HG03159 (cell line): ENCODE data around the gene RNF169.
A peak's percentile ranks its signal among the peaks of the same experiment; 100 is the strongest.

Source experiments
- ATAC-seq: cut with Tn5 transposase; IDR thresholded peaks from one replicate; pipeline ENCODE4 v1.9.1; 2021; ENCODE audit warnings: mild to moderate bottlenecking, moderate library complexity; ENCODE audit not compliant: unreplicated experiment

RNF169 gene, protein sequence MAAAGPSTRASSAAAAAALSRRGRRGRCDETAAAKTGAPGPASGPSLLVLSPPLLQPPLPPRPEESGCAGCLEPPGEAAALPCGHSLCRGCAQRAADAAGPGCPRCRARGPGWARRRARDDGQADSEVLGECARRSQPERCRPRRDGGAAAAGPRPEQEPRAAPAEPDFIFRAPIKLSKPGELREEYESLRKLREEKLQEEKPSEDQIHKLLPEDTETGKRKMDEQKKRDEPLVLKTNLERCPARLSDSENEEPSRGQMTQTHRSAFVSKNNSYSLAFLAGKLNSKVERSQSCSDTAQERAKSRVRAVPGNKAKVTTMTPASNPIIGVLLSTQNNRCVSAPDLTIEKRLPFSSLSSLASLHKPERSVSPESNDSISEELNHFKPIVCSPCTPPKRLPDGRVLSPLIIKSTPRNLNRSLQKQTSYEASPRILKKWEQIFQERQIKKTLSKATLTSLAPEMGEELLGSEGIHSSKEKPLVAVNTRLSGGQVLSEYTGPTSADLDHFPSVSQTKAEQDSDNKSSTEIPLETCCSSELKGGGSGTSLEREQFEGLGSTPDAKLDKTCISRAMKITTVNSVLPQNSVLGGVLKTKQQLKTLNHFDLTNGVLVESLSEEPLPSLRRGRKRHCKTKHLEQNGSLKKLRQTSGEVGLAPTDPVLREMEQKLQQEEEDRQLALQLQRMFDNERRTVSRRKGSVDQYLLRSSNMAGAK

DNA sequence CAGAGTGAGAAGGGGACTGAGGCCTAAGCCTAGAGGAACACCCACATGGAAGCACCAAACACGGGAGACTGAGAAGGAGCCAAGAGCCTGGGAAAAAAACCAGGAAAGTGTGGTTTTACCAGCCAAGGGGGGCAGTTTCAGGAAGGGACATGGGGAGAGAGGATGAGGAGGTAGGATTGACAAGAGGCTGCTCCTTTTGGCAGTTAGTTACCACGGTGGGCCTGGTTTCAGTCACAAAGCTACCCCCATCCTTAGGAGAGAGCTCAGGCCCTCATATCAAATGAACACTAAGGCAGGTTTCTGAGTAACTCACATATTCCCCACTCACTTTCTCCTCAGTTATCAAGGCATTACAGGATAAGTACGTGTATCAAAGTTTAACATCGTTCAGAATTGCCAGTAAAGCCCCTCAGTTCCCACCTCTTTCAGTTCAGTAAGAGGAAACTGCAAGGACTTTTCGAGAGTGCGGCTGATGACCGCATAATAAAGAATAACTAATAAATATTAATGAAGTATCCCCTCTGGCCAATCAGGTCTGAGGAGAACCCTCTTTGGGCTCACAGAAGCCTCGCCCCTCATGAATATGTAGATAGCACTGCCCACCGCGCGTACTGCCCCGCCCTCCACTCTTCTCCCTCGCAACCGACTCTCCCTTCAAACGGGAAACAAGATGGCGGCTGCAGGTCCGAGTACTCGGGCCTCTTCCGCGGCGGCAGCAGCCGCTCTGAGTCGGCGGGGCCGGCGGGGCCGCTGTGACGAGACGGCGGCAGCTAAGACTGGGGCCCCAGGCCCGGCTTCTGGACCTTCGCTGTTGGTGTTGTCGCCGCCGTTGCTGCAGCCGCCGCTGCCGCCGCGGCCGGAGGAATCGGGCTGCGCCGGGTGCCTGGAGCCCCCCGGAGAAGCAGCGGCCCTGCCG is at the start of gene RNF169:
RNF169 (plus strand) TSS at position 639 of the 916 bp plus-strand sequence; CDS start at position 671, 32 bp downstream.
- peak; percentile 97 for ATAC-seq

DNA sequence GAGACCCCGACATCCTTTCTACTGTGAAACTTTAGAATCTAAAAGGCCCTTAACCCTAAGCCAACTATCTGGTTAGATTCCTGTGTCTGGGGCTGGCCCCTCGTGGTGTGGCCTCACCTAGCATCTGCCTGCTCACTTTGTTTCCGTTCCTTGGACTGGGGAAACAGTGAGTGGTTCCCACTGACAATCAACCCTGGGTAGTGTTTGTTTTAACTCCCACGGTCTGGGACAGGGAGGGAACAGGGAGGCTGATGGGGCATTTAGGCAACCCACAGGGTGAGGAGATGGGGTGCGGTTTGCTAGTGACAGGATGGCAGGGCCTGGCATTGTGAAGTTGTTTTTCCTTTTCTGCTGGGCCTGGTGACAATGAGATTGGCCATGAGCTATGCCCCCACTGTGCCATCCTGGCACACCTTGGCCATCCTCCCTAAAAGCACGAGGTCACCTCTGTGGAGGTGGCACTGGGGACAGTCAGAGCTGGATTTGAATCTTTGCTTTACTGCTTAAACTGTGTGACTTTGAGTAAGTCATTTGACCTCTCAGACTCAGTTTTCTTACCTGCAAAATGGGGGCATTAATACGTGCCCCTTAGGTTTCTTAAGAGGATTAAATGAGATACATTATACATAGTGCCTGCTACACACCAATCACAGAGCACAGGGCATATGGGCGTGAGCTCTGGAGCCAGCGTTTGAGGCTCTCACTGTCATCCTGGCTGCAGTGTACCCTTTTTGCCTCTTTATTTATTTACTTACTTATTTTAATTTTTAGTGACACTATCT is 48.8 kb upstream of the RNF169 start:
- no peak for ATAC-seq

GRCh38 chr11:74701351-74701750 is 47.3 kb upstream of the RNF169 start:
- no peak for ATAC-seq

DNA sequence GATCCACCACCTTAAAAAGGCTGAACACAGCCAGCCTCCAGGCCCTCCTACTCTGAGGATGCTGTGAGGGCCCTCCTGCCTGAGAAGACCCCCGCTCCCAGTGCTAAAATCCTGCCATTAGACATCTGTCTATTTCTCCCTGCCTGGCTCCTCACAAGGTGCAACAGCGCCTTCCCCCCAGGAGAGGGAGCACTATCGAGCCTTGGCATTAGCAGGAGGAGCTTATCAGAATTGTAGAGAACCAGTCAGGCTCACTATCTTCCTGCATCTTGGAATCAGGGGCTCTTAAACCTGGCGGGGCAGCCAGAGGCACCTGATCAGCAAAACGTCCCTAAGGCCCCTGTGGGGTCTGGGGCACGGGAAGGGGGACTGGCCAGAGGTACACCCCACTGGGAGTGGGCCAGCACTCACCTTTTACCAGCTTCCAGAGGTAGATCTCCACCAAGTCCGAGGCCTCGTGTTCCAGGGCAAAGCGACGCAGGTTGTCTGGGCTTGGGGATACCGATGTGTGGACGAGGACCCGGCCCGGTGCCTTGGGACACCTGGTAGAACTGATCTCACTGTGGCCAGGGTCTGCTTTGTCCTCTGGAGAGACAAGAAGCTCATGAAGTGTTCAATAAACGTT is 46.2 kb upstream of the RNF169 start:
- peak; percentile 50 for ATAC-seq

DNA sequence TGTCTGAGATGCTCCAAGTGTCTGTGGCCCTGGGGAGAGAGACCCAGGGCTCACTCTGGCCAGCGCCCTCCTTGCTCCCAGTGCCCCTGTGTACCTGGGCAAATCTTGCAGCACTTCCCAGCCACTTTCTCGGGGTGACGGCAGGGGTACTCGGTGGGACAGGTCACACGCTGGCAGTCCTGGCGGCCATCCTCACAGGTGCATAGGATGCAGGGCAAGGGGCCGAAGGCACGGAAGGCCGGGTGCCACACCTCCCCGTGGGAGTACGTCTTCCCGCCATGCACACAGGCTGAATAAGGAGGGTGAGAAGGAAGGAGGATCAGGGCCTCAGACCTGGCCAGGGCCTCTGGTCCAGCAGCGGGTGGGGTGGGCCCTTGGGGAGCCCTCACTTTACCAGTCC is 45.4 kb upstream of the RNF169 start:
- ATAC-seq, result no peak

DNA sequence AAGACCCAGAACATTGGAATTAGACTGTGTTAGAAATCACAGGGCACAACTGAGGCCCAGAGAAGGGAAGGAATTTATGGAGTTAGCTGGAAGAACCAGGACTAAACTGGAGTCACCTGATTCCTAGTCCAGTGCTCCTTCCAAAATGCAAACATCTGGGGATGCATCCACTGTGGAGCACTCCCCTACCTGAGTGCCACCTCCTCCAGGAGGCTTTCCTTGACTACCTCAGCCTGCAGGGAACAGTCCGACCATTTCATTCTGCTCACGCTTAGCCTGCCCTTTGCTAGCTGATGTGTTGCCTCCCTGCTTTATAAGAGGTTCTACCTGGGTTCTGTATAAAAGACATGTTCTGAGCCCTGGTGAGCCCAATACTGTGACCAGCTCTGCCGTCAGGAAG is 41.5 kb upstream of the RNF169 start:
- no peak for ATAC-seq

- no peak for ATAC-seq
Measured at GRCh38 chr11:74707602-74708510, 40.8 kb upstream of the RNF169 start.

- no peak for ATAC-seq
Measured at GRCh38 chr11:74709175-74709574, 39.5 kb upstream of the RNF169 start.

GRCh38 chr11:74710281-74710938 is 38.2 kb upstream of the RNF169 start:
- ATAC-seq, result no peak

- ATAC-seq, result no peak
Measured at GRCh38 chr11:74713686-74714085, 35.0 kb upstream of the RNF169 start.

DNA sequence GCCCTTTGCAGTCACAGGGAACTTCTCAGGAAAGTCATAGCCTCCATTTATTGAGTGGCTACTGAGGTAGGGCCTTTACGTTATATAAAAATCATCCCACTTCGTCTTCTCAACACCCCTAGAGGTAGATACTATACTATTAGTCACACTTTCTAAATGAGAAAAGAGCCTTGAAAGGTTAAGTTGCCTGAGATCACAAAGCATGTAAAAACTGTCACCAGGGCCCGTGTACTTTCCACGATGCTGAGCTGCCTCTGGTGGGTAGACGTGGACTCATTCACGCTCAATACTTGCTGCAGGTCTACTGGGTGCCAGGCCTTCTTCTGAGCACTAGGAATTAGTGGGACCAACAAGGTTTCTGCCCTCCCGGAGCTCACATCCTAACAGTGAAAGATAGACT is 33.7 kb upstream of the RNF169 start:
- ATAC-seq, result no peak

DNA sequence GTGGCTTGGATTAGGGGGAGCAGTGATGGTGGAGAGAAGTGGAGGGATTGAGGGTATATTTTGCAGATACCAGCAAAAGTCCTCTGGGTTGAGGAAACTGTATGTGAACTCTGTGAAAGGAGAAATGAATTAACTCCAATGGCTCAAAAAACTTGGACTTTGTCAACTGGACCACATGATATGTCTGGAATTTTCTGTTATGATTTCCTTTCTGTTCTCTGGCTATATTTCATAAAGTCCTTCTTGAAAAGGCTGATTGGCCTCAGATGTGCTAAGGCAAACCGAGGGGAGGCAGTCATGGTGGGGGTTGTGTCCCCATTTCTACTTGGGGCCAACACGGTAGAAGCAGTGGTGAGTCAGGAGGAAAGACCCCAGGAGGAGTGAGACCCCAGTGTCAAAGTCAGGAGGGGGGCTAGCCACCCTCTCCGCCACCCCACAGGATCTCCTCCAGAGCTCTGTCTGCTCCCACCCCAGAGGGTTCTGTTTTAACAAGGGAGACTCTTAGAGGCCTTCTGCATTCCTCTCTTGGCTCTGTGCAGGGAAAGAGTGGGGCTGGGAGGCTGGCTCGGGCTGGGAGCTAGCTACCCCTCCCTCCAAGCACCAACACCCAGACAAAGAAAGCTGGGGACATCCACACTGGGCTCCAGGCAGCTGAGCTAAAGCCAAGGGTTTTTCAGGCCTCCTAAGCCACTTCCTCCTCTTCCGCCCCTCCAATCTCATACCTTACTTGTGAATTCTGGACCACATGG is 31.3 kb upstream of the RNF169 start:
- no peak for ATAC-seq

GRCh38 chr11:74719011-74719410 is 29.6 kb upstream of the RNF169 start:
- no peak for ATAC-seq

- no peak for ATAC-seq
Measured at GRCh38 chr11:74720596-74721478, 27.8 kb upstream of the RNF169 start.

- no peak for ATAC-seq
Measured at GRCh38 chr11:74721479-74721835, 27.2 kb upstream of the RNF169 start.

DNA sequence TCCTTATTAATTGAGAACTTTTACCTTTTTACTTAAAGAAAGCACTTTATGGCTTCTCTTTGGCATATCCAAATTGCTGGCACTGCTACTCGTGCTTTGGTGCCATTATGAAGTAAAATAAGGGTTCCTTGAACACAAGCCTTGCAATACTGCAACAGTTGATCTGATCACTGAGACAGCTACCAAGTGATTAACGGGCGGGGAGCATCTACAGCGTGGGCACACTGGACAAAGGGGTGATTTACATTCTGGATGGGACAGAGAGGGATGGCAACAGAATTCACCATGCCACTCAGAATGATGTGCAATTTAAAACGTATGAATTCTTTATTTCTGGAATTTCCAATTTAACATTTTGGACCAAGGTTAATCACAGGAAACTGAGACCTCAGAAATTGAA is 25.1 kb upstream of the RNF169 start:
- ATAC-seq, result no peak

GRCh38 chr11:74725701-74726100 is 22.9 kb upstream of the RNF169 start:
- ATAC-seq, result no peak
